GM12878 (cell line): ENCODE results near the gene ESRRB. TPM values are rescaled to one million over a fixed set of nuclear protein-coding genes. Genes with fewer than 3 reads are reported as not detected.

Experiments
- ATAC-seq: fragments of 200-7000 bp; cut with Tn5 transposase; 3 replicates; pipeline ENCODE4 v1.9.1; 2020; ENCODE audit warnings: mild to moderate bottlenecking, moderate library complexity
- BruUV-seq: library from RNA; stranded (reverse); fragments of 400-500 nt; replicated peaks from 2 replicates; lab custom pipeline; 2021; lab: Mats Ljungman, UMichigan
- CTCF ChIA-PET: fragments of 300-600 bp; sonication (Branson Sonifier 250); formaldehyde crosslinking; extraction: SDS; loops from one replicate; lab custom pipeline; 2021; ENCODE audit warnings: inconsistent platforms; lab: Yijun Ruan, JAX
- POLR2A ChIA-PET: fragments of 350-600 bp; formaldehyde crosslinking; extraction: SDS; loops from one replicate; lab custom pipeline; 2021; ENCODE audit warnings: inconsistent platforms; lab: Charles Lee
- RAD21 ChIA-PET: fragments of 300-600 bp; sonication (Branson Sonifier 250); formaldehyde crosslinking; loops from one replicate; lab custom pipeline; 2023; ENCODE audit warnings: antibody characterized with exemption; ENCODE audit not compliant: unreplicated experiment; lab: Charles Lee
- SMC1A ChIA-PET: fragments of 300-600 bp; sonication (Branson Sonifier 250); formaldehyde crosslinking; loops from one replicate; lab custom pipeline; 2023; ENCODE audit not compliant: unreplicated experiment, uncharacterized antibody; lab: Charles Lee
- DNase-seq: peaks from one replicate; pipeline ENCODE4 v3.0.0-alpha.2; 2011; ENCODE audit warnings: low read depth, low spot score
- FAIRE-seq: peaks from 3 replicates; lab custom pipeline; 2011; peaks lifted over from hg19 to GRCh38; lab: Jason Lieb, UNC
- H2AFZ ChIP-seq: 2 replicates; pipeline ENCODE4 v1.6.0; 2011; ENCODE audit warnings: low read depth, low read length, control low read depth; ENCODE audit not compliant: control insufficient read depth
- H3K27ac ChIP-seq: 2 replicates; pipeline ENCODE4 v1.5.1; 2011; ENCODE audit warnings: control low read depth; ENCODE audit not compliant: control insufficient read depth, insufficient read depth
- H3K27me3 ChIP-seq, 2 experiments: replicated peaks in 1 of 2; 2 replicates each; pipeline versions ENCODE4 v1.6.0 to v1.6.1; 2011; ENCODE audit warnings: low read length in 1 of 2; ENCODE audit not compliant: control insufficient read depth in 2 of 2, insufficient read depth in 2 of 2
- H3K36me3 ChIP-seq, 2 experiments: 2 replicates each; pipeline ENCODE4 v1.5.1; 2011; ENCODE audit warnings: low read length in 1 of 2; ENCODE audit not compliant: control insufficient read depth in 2 of 2, insufficient read depth in 2 of 2
- H3K4me1 ChIP-seq: 2 replicates; pipeline ENCODE4 v1.6.1; 2011; ENCODE audit warnings: mild to moderate bottlenecking, low read length, moderate library complexity, mixed read lengths; ENCODE audit not compliant: control insufficient read depth, insufficient read depth
- H3K4me2 ChIP-seq: 2 replicates; pipeline ENCODE4 v1.6.0; 2011; ENCODE audit warnings: control low read depth; ENCODE audit not compliant: control insufficient read depth, insufficient read depth
- H3K4me3 ChIP-seq: fragments of 200-600 bp; sonication (generic); 2 replicates; pipeline ENCODE4 v1.5.1; 2016
- H3K79me2 ChIP-seq: 2 replicates; pipeline ENCODE4 v1.6.0; 2011; ENCODE audit warnings: low read length; ENCODE audit not compliant: control insufficient read depth, insufficient read depth
- H3K9ac ChIP-seq: 2 replicates; pipeline ENCODE4 v1.8.0; 2011; ENCODE audit warnings: low read length, control low read depth, mixed read lengths; ENCODE audit not compliant: control insufficient read depth, insufficient read depth
- H3K9me3 ChIP-seq: replicated peaks from 3 replicates; pipeline ENCODE4 v1.5.1; 2011; ENCODE audit warnings: mild to moderate bottlenecking, low read length; ENCODE audit not compliant: control insufficient read depth, insufficient read depth
- H4K20me1 ChIP-seq: 2 replicates; pipeline ENCODE4 v1.6.0; 2011; ENCODE audit not compliant: control insufficient read depth, insufficient read depth
- BACH1 ChIP-seq: fragments of 450-650 bp; IDR thresholded peaks from 2 replicates; pipeline ENCODE4 v1.6.1; 2017; ENCODE audit warnings: mild to moderate bottlenecking, borderline replicate concordance
- BCL11A ChIP-seq: IDR thresholded peaks from 2 replicates; pipeline ENCODE4 v1.6.1; 2011; ENCODE audit warnings: low read depth, low read length
- CBX3 ChIP-seq: fragments of 200-600 bp; sonication (generic); IDR thresholded peaks from 2 replicates; pipeline ENCODE4 v1.6.1; 2016; ENCODE audit warnings: low read depth, borderline replicate concordance
- EZH2 ChIP-seq: IDR thresholded peaks from 2 replicates; pipeline ENCODE4 v1.6.1; 2012; ENCODE audit warnings: low read depth, mild to moderate bottlenecking, control low read depth, inconsistent platforms, low read length, borderline replicate concordance; ENCODE audit not compliant: control insufficient read depth
- GABPA ChIP-seq: IDR thresholded peaks from 2 replicates; pipeline ENCODE4 v1.6.1; 2014; ENCODE audit warnings: antibody characterized with exemption, low read depth, mild to moderate bottlenecking, inconsistent platforms
- MXI1 ChIP-seq: fragments of 150-350 bp; IDR thresholded peaks from 2 replicates; pipeline ENCODE4 v1.6.1; 2011; ENCODE audit warnings: low read depth, mild to moderate bottlenecking, inconsistent platforms, low read length, improper control_type of control experiment
- NRF1 ChIP-seq: conservative IDR thresholded peaks from 2 replicates; pipeline ENCODE4 v1.6.1; 2011; ENCODE audit warnings: mild to moderate bottlenecking, low read depth, low read length, improper control_type of control experiment
- PAX8 ChIP-seq: fragments of 450-650 bp; IDR thresholded peaks from 2 replicates; pipeline ENCODE4 v1.6.1; 2017; ENCODE audit warnings: mild to moderate bottlenecking, moderate library complexity
- PML ChIP-seq: IDR thresholded peaks from 2 replicates; pipeline ENCODE4 v1.6.1; 2012; ENCODE audit warnings: low read length, inconsistent platforms
- POLR2AphosphoS5 ChIP-seq: IDR thresholded peaks from 2 replicates; pipeline ENCODE4 v1.6.1; 2011; ENCODE audit warnings: mild to moderate bottlenecking, low read length, inconsistent platforms
- RAD21 ChIP-seq: IDR thresholded peaks from 2 replicates; pipeline ENCODE4 v1.6.1; 2011; ENCODE audit warnings: mild to moderate bottlenecking, low read depth, low read length, moderate library complexity; ENCODE audit not compliant: insufficient read depth
- STAT1 ChIP-seq: fragments of 450-650 bp; conservative IDR thresholded peaks from 2 replicates; pipeline ENCODE4 v1.6.1; 2014; ENCODE audit warnings: antibody characterized with exemption, mild to moderate bottlenecking
- TARDBP ChIP-seq: IDR thresholded peaks from 2 replicates; pipeline ENCODE4 v1.6.1; 2016; ENCODE audit warnings: borderline replicate concordance
- TBL1XR1 ChIP-seq: IDR thresholded peaks from 2 replicates; pipeline ENCODE4 v1.6.1; 2012; ENCODE audit warnings: low read depth, low read length, improper control_type of control experiment
- ZBED1 ChIP-seq: IDR thresholded peaks from 2 replicates; pipeline ENCODE4 v1.6.1; 2016; ENCODE audit warnings: borderline replicate concordance
- WGBS: methylation state at CpG from one replicate; pipeline ENCODE4 v1.1.6; 2016; ENCODE audit warnings: low lambda C conversion rate; ENCODE audit not compliant: insufficient replicate concordance, insufficient coverage; ENCODE audit errors: missing lambda C conversion rate; 5-methylcytosine and 5-hydroxymethylcytosine counted together
- in situ Hi-C: fragments of 300-500 bp; cut with MboI; formaldehyde crosslinking; loops from 9 replicates; pipeline ENCODE4 v1.14.3; 2018; ENCODE audit warnings: mixed read lengths
- intact Hi-C: fragments of 100-400 bp; cut with micrococcal nuclease; formaldehyde crosslinking; loops from one replicate; pipeline ENCODE4 v1.14.2; 2022; ENCODE audit not compliant: unreplicated experiment
- polyA plus RNA-seq, 11 experiments: library from polyadenylated mRNA; depleted of rRNA in 4 of 11; unstranded in 6 of 11; stranded (reverse) in 5 of 11; fragments of >200 nt; fragmentation: Nextera tagmentation in 4 of 11; fragmentation: Illumina TruSeq in 1 of 11; extraction: Ambion mirVana in 4 of 11; extraction: Trizol in 1 of 11; gene quantifications; 1 replicate in 1 of 11; 2 replicates in 10 of 11; pipeline versions ENCODE4 v1.2.1 to v1.2.3, GENCODE V29; 2011 to 2016; ENCODE audit warnings: inconsistent platforms in 2 of 11, missing spikeins in 2 of 11, low read depth in 1 of 11
- total RNA-seq, 4 experiments: library from RNA; depleted of rRNA in 3 of 4; stranded (reverse); fragments of >200 nt in 3 of 4; fragmentation: Illumina TruSeq in 1 of 4; extraction: Trizol in 1 of 4; gene quantifications; 2 replicates each; pipeline versions ENCODE4 v1.2.1 to v1.2.3, GENCODE V29; 2013 to 2021
- TF ChIP-seq, protein P1 (sequence below), 3 experiments: IDR thresholded peaks in 2 of 3; conservative IDR thresholded peaks in 1 of 3; 2 replicates each; pipeline ENCODE4 v1.5.1; 2011; ENCODE audit warnings: low read depth in 3 of 3, low read length in 3 of 3, mild to moderate bottlenecking in 3 of 3, control low read depth in 2 of 3, moderate library complexity in 2 of 3, inconsistent platforms in 1 of 3, mixed read lengths in 1 of 3; ENCODE audit not compliant: control insufficient read depth in 2 of 3, insufficient read depth in 1 of 3; ENCODE audit errors: extremely low read depth in 1 of 3

The ESRRB gene
- total and polyA plus RNA-seq, 10 of the 15 experiments (the other 5 are each of a cell fraction or from before 2014, with no cell fraction given), result 0.03 to 0.73 (median 0.11) TPM; not detected in 6

DNA sequence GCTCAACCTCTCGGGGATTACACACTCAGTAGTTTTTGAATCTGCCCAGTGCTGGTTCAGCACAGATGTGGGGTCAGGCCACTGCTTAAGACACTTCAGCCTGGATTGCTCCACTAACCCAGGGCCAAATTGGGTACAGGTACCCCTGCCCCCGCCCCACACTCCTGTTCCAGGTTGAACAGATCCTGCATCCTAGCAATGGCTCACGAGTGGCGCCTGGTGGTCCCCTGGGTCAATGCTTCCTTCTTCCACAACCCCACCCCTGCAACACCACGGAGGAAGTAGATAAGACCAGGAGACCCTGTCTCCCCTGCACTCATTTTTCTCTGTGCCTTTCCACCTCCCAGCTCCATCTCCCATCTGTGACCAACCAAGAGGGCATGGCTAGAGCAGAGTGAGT, 108.4 kb downstream of the ESRRB start:
- RAD21 ChIA-PET, result interaction anchor here (1.5 kb wide), 1 partner anchor 27 kb away, joined by 4 read pairs; no protein-coding TSS in a partner anchor
- BruUV-seq, result no TSS peak
- FAIRE-seq (no peak), DNase-seq (no peak), ATAC-seq (no peak; the same call in 2 of the 3 replicates)
- WGBS, result 40% methylated on average over 5 of the region's 5 CpGs
- no peak overlapping the region for H3K9ac ChIP-seq
- intact Hi-C loops (no loop called here), in situ Hi-C loops (no loop called here)
- CTCF ChIA-PET, result interaction anchor here (0.6 to 0.8 kb wide), 2 partner anchors 587 to 683 kb away, joined by 3 to 4 read pairs; no protein-coding TSS in a partner anchor
- no peaks in the 10 kb centered on the region for H3K9me3 ChIP-seq
- no peak for TF ChIP-seq POLR2AphosphoS5
- TF ChIP-seq EZH2, result no peak
- TF ChIP-seq MXI1, result no peak
- TF ChIP-seq GABPA, result no peak
- no peak for TF ChIP-seq NRF1
- TF ChIP-seq PAX8, result no peak
- TF ChIP-seq BACH1, result no peak
- no peak for TF ChIP-seq CBX3
- no peak for TF ChIP-seq PML
- no peak for TF ChIP-seq STAT1
- TF ChIP-seq BCL11A, result no peak
- TF ChIP-seq TBL1XR1, result no peak
- TF ChIP-seq ZBED1, result no peak
- TF ChIP-seq TARDBP, result no peak
- 0 out of 2 replicates have a peak, but pooled peaks have one; percentile 13 for TF ChIP-seq RAD21
- TF ChIP-seq, protein P1, sequence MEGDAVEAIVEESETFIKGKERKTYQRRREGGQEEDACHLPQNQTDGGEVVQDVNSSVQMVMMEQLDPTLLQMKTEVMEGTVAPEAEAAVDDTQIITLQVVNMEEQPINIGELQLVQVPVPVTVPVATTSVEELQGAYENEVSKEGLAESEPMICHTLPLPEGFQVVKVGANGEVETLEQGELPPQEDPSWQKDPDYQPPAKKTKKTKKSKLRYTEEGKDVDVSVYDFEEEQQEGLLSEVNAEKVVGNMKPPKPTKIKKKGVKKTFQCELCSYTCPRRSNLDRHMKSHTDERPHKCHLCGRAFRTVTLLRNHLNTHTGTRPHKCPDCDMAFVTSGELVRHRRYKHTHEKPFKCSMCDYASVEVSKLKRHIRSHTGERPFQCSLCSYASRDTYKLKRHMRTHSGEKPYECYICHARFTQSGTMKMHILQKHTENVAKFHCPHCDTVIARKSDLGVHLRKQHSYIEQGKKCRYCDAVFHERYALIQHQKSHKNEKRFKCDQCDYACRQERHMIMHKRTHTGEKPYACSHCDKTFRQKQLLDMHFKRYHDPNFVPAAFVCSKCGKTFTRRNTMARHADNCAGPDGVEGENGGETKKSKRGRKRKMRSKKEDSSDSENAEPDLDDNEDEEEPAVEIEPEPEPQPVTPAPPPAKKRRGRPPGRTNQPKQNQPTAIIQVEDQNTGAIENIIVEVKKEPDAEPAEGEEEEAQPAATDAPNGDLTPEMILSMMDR (IDR thresholded peaks at IDR 0.05 in 2 of 3, conservative IDR thresholded peaks at IDR 0.05 in 1 of 3; ENCODE audit: control insufficient read depth in 2 of 3, extremely low read depth in 1 of 3, insufficient read depth in 1 of 3, low read depth in 3 of 3, low read length in 3 of 3), result peak in 2 of 3 experiments; percentile 8 to 24; a peak in 1 of 6 replicates
- no peaks in the 10 kb centered on the region for H3K27me3 ChIP-seq
- H4K20me1 ChIP-seq, result no peaks in the 10 kb centered on the region
- POLR2A ChIA-PET, result interaction anchor here (0.6 kb wide), 1 partner anchor 19 kb away, joined by 3 read pairs; no protein-coding TSS in a partner anchor
- SMC1A ChIA-PET, result interaction anchor here (1.4 kb wide), 1 partner anchor 11 kb away, joined by 4 read pairs; no protein-coding TSS in a partner anchor
- no peak overlapping the region for H3K27ac ChIP-seq
- no peak overlapping the region for H3K4me3 ChIP-seq
- no peak overlapping the region for H3K4me2 ChIP-seq
- no peaks in the 10 kb centered on the region for H3K36me3 ChIP-seq
- no peaks in the 10 kb centered on the region for H3K79me2 ChIP-seq
- H3K4me1 ChIP-seq, result no peaks in the 10 kb centered on the region
- no peak overlapping the region for H2AFZ ChIP-seq
